ACC112 (cell line): ENCODE measurements around the gene PRODH.
"Not testable (repeated sequence)": the region's sequence is repeated elsewhere in the genome, so short reads cannot be mapped to it uniquely, and the experiment has no call there.

ENCODE experiments used
- H2AFZ ChIP-seq: fragments of 200-600 bp; sonication (generic); one replicate; pipeline ENCODE4 v1.6.0; 2017; ENCODE audit warnings: antibody characterized with exemption, low read length; ENCODE audit not compliant: unreplicated experiment
- H3K27ac ChIP-seq: fragments of 200-600 bp; sonication (generic); 2 replicates; pipeline ENCODE4 v1.5.1; 2014; ENCODE audit warnings: low read depth, mild to moderate bottlenecking, antibody characterized with exemption, low read length, moderate library complexity
- H3K27me3 ChIP-seq: fragments of 200-600 bp; sonication (generic); 2 replicates; pipeline ENCODE4 v1.6.1; 2014; ENCODE audit warnings: mild to moderate bottlenecking, antibody characterized with exemption, low read length, moderate library complexity, mixed read lengths; ENCODE audit not compliant: insufficient read depth
- H3K36me3 ChIP-seq: fragments of 200-600 bp; sonication (generic); 2 replicates; pipeline ENCODE4 v1.6.1; 2016; ENCODE audit warnings: mild to moderate bottlenecking, antibody characterized with exemption, low read length, moderate library complexity, mixed read lengths; ENCODE audit not compliant: insufficient read depth
- H3K4me1 ChIP-seq: fragments of 200-600 bp; sonication (generic); one replicate; pipeline ENCODE4 v1.6.1; 2016; ENCODE audit warnings: low read length, mixed read lengths; ENCODE audit not compliant: insufficient read depth, unreplicated experiment, control insufficient read depth
- H3K4me3 ChIP-seq: fragments of 200-600 bp; sonication (generic); 2 replicates; pipeline ENCODE4 v1.5.1; 2014; ENCODE audit warnings: mild to moderate bottlenecking, low read depth, low read length
- H3K79me2 ChIP-seq: fragments of 200-600 bp; sonication (generic); one replicate; pipeline ENCODE4 v1.6.0; 2016; ENCODE audit warnings: low read length; ENCODE audit not compliant: control insufficient read depth, unreplicated experiment, insufficient read depth

PRODH gene

GRCh38 chr22:18959266-18959665 is 23.2 kb upstream of the PRODH start:
- H3K79me2 ChIP-seq, H3K4me3 ChIP-seq, H3K27me3 ChIP-seq, H2AFZ ChIP-seq, H3K36me3 ChIP-seq, H3K27ac ChIP-seq, H3K4me1 ChIP-seq: not testable (repeated sequence)

- not testable (repeated sequence) for H3K4me3 ChIP-seq
These were observed 22.6 kb upstream of the PRODH start for GRCh38 chr22:18958738-18959137.

GRCh38 chr22:18958321-18958705 is 22.2 kb upstream of the PRODH start:
- not testable (repeated sequence) for H3K4me1 ChIP-seq, H3K36me3 ChIP-seq, H2AFZ ChIP-seq, H3K79me2 ChIP-seq, H3K4me3 ChIP-seq, H3K27ac ChIP-seq, H3K27me3 ChIP-seq

More at GRCh38 chr22:18958738-18959137, 22.6 kb upstream of the PRODH start:
- not testable (repeated sequence) for H3K36me3 ChIP-seq, H3K4me1 ChIP-seq, H3K27ac ChIP-seq, H2AFZ ChIP-seq, H3K27me3 ChIP-seq, H3K79me2 ChIP-seq

- H3K36me3 ChIP-seq, H3K27me3 ChIP-seq, H3K4me3 ChIP-seq, H3K4me1 ChIP-seq, H2AFZ ChIP-seq, H3K27ac ChIP-seq, H3K79me2 ChIP-seq: not testable (repeated sequence)
These were observed 21.7 kb upstream of the PRODH start for GRCh38 chr22:18957621-18958320.

DNA sequence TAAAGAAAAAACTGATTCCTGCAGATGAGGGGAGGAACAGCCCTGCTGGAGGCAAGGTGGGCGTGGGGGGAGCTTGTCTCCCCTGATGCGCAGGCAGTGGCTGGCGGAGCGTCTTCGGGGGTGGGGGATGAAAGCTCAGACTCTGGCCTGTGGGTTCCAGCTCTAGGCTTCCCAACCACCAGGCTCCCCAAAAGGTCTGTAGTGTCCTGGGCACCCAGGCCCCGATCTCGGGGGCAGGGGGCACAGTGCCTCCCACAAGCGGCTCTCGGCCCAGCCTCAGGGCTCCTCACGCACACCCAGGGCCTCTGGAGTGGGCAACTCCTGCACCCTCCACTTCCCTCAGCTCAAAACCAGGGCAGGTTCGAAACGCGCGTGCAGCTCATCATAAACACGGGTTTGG is 20.9 kb upstream of the PRODH start:
- not testable (repeated sequence) for H2AFZ ChIP-seq, H3K36me3 ChIP-seq, H3K4me1 ChIP-seq, H3K27me3 ChIP-seq, H3K27ac ChIP-seq, H3K79me2 ChIP-seq, H3K4me3 ChIP-seq

- H3K27ac ChIP-seq, H3K79me2 ChIP-seq, H3K4me3 ChIP-seq, H2AFZ ChIP-seq, H3K4me1 ChIP-seq, H3K36me3 ChIP-seq, H3K27me3 ChIP-seq: not testable (repeated sequence)
These were observed 20.2 kb upstream of the PRODH start for GRCh38 chr22:18956121-18956895.

- H2AFZ ChIP-seq: no peak overlapping the region
- no peaks in the 10 kb centered on the region for H3K4me1 ChIP-seq
- H3K27me3 ChIP-seq: no peaks in the 10 kb centered on the region
- H3K4me3 ChIP-seq: no peak overlapping the region
- no peak overlapping the region for H3K27ac ChIP-seq
- no peaks in the 10 kb centered on the region for H3K79me2 ChIP-seq
- no peaks in the 10 kb centered on the region for H3K36me3 ChIP-seq
These were observed 19.6 kb upstream of the PRODH start for GRCh38 chr22:18955696-18956095.

DNA sequence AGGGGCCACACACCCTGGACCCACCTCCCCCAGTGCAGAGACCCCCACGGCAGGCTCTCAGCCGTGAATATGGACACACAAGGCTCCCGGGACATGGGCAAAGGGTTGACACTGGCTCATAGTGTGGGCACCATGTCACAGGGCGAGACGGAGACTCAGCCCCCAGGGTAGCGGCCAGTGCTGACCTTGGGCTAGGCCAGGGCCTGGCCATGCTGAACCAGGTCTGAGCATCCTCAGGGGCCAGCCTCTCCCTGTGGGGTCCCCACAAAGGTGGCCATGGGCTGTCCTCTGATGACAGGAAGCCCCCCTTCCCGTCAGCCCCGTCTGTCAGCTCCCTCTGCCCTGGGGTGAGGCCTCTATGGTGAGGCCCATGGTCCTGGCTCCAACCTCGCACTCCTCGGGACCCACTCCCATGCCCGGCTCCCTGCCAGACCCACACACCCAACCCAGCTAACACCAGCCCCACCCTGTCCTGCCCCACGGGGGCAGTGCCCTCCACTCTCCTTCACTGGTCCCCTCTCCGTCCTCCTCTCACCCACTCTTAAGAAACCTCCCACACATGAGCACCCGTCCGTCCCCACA is 19.0 kb upstream of the PRODH start:
- Histone ChIP-seq H3K27ac (no peak overlapping the region), H3K36me3 (no peaks in the 10 kb centered on the region), H3K4me1 (no peaks in the 10 kb centered on the region), H3K4me3 (no peak overlapping the region), H3K27me3 (no peaks in the 10 kb centered on the region), H3K79me2 (no peaks in the 10 kb centered on the region), H2AFZ (no peak overlapping the region)

DNA sequence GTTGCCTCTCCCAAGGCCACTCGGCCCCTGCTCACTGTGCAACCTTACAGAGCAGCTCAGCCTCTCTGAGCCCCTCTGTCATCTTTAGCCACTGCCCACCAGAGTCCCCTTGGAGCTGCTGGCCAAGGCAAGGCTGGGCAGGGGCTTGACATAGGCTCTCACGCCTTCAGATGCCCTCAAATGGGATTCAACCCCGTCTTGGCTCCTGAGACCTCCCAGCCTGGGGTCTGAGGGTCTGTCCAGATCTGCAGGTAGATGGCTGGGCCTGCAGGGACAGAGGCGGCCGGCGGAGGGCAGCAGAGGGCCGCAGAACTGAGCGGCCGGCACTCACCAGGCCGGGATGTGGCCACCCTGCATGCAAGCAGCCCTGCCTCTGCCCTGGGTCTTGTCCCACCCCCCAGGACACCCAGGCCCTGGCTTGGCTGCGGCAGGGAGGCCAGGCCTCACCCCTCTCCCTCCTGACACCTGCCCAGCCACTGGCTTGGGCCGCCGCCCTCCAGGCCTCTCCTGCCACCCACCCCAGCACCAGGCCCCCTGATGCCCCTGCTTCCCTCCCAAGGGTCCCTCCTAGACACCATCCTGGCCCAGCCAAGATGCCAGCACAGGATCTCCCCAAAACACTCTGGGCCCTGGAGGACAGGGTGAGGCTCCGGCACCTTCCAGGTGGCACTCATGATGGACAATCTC is 18.4 kb upstream of the PRODH start:
- not testable (repeated sequence) for H2AFZ ChIP-seq, H3K27me3 ChIP-seq, H3K4me1 ChIP-seq, H3K79me2 ChIP-seq, H3K27ac ChIP-seq, H3K36me3 ChIP-seq, H3K4me3 ChIP-seq

GRCh38 chr22:18953128-18953527 is 17.0 kb upstream of the PRODH start:
- H3K27me3 ChIP-seq, H3K79me2 ChIP-seq, H3K27ac ChIP-seq, H2AFZ ChIP-seq, H3K4me3 ChIP-seq, H3K4me1 ChIP-seq, H3K36me3 ChIP-seq: not testable (repeated sequence)
